Psoas muscle (tissue), 8 donors: ENCODE results near the gene ZNF728. TPM values are rescaled to one million over a fixed set of nuclear protein-coding genes. Genes with fewer than 3 reads are reported as not detected.

Experiments
- ATAC-seq, 4 donors: fragments of 200-7000 bp; cut with Tn5 transposase; one replicate each; pipeline ENCODE4 v1.9.1; 2020; ENCODE audit warnings: moderate library complexity in 3 of 4, mild to moderate bottlenecking in 2 of 4
- DNase-seq, 2 donors: peaks; one replicate each; pipeline ENCODE4 v3.0.0-alpha.2; 2020
- H3K27ac ChIP-seq: fragments of 200-600 bp; one replicate; pipeline ENCODE4 v1.8.0; 2022
- H3K27me3 ChIP-seq, 3 donors: fragments of 200-600 bp in 1 of 3; one replicate each; pipeline versions ENCODE4 v1.6.1 to v1.8.0; 2013 to 2022; ENCODE audit warnings: low read length in 2 of 3, mild to moderate bottlenecking in 2 of 3, moderate library complexity in 1 of 3; ENCODE audit not compliant: insufficient read depth in 3 of 3
- H3K36me3 ChIP-seq, 2 donors: fragments of 200-600 bp in 1 of 2; one replicate each; pipeline versions ENCODE4 v1.6.1 to v1.8.0; 2013 to 2022; ENCODE audit warnings: low read depth in 1 of 2, mild to moderate bottlenecking in 1 of 2, moderate library complexity in 1 of 2; ENCODE audit not compliant: insufficient read depth in 1 of 2
- H3K4me1 ChIP-seq: fragments of 200-600 bp; one replicate; pipeline ENCODE4 v1.8.0; 2022
- H3K4me3 ChIP-seq: fragments of 200-600 bp; one replicate; pipeline ENCODE4 v1.8.0; 2022; ENCODE audit warnings: mild to moderate bottlenecking
- H3K9me3 ChIP-seq: fragments of 200-600 bp; one replicate; pipeline ENCODE4 v1.8.0; 2022
- CTCF ChIP-seq: fragments of 200-600 bp; IDR thresholded peaks from one replicate; pipeline ENCODE4 v1.8.0; 2022; ENCODE audit warnings: antibody characterized with exemption
- WGBS, 3 donors: extraction: QIAGEN DNeasy Blood & Tissue Kit; methylation state at CpG; one replicate each; pipeline versions ENCODE4 v1.1.6 to v1.1.7; 2013; 5-methylcytosine and 5-hydroxymethylcytosine counted together
- intact Hi-C, 2 donors: fragments of 100-400 bp; cut with DNase I; formaldehyde crosslinking; loops; one replicate each; pipeline versions ENCODE4 v1.11.0 to v1.14.2; 2022
- long read RNA-seq, 2 donors: library from polyadenylated mRNA; unstranded; transcript quantifications; one replicate each; pipeline ENCODE4 v2.0.0, GENCODE V29; 2021
- polyA plus RNA-seq, 3 donors: library from polyadenylated mRNA; stranded (reverse); fragments of 200-250 nt; gene quantifications; one replicate each; pipeline ENCODE4 v1.2.3, GENCODE V29; 2013
- total RNA-seq, 4 donors: library from RNA; stranded (reverse); fragmentation: NEBNext Ultra II Directional in 2 of 4; extraction: Animal tissue kit (Norgen Biotek cat#: 25700) in 2 of 4; gene quantifications; one replicate each; pipeline versions ENCODE4 v1.2.1 to v1.2.4, GENCODE V29; 2021 to 2023
- donor health status: healthy with polysubstance abuse.
- donor health status: DM: no; HTN: no; CAD: no; lungs with moderate emphysema.
- donor health status: Bipolar disorder and iron deficiency.
- donor health status: healthy.
- donor health status: DM: yes; HTN: yes; CAD: no.
- donor health status: DM: no; HTN: no; CAD: no.
- donor health status: DM: no; HTN: no; CAD: no.
- donor health status: DM: yes; HTN: yes; CAD: no.

Gene ZNF728
- total RNA-seq (under 1 TPM; 0.11 to 0.51 (median 0.34) TPM), polyA plus RNA-seq (under 1 TPM in 1 of 3 donors, not detected in 2; 0.08 TPM)
- long read RNA-seq, donor 1, partial matches to known transcripts, result 0 of 2 reads
- long read RNA-seq, donor 1, other reads (novel, unspliced or antisense), result 1 of 2 reads
- long read RNA-seq, donor 2, result 0 reads

DNA sequence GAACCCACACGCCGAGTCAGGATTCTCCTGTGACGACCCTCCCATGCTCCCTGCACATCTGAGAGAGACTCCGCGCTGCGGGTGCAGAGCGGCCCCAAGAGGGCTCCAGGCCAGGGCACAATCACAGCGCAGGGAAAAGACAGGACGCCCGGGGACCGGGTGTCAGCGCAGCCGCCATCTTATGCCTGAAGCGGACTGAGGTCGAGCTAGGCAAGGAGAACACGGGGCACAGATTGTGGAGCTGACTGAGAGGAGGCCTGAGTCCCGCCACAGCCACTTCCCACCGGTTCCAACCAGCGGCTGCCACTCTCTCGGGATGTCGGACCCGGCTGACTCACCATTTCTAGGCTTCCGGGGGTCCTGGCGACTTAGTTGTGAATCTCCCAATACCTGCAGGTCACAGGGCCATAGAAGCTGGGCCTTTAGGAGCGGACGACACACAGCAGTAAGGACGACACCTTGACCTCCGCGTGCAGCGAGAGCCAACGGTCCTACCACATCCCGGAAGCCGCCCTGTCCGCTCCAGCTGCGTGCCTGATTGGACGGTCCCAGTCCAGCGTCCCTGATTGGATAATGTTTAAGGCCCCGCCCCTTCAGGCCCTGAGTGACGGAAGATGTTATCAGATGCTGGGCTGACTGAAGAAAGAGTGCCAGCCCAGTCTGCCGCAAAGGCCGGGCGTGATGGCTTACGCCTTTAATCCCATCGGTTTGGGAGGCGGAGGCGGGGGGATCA, at the start of gene ZNF728:
Gene ZNF728, minus strand, starts transcription at position 487 of the 733 bp plus-strand sequence. Its CDS starts 146 bp downstream, at position 341.
- H3K9me3 ChIP-seq, result no peaks in the 10 kb centered on the region
- H3K27ac ChIP-seq, result no peak within 1 kb of the TSS
- peak within 1 kb of the TSS; percentile 55 for H3K4me3 ChIP-seq
- H3K36me3 ChIP-seq, result no peaks in the 10 kb centered on the region
- peak; percentile 75 to 85 for DNase-seq
- WGBS, 3 donors, result 6 to 9% (median 8%) methylated on average over 46 of the region's 46 CpGs
- ATAC-seq, result peak in 3 of 4 donors; percentile 47 to 58 (median 47)
- intact Hi-C loops, result no loop called here
- H3K4me1 ChIP-seq, result no peaks in the 10 kb centered on the region
- no peaks in the 10 kb centered on the region for H3K27me3 ChIP-seq
- TF ChIP-seq CTCF, result no peak

GRCh38 chr19:23052349-23052748, 49.4 kb upstream of the ZNF728 start:
- intact Hi-C loops, result no loop called here
- DNase-seq, result no peak

GRCh38 chr19:23049256-23049655, 46.3 kb upstream of the ZNF728 start:
- H3K4me3 ChIP-seq, result no peak overlapping the region
- DNase-seq, result no peak
- no peaks in the 10 kb centered on the region for H3K4me1 ChIP-seq
- no peak for ATAC-seq
- H3K9me3 ChIP-seq, result no peaks in the 10 kb centered on the region
- no peak overlapping the region for H3K27ac ChIP-seq
- no peak for TF ChIP-seq CTCF
- intact Hi-C loops, result no loop called here
- H3K36me3 ChIP-seq, result no peaks in the 10 kb centered on the region
- WGBS, 3 donors, result 61 to 78% (median 74%) methylated on average over 4 of the region's 4 CpGs
- no peaks in the 10 kb centered on the region for H3K27me3 ChIP-seq

More at GRCh38 chr19:23052349-23052748, 49.4 kb upstream of the ZNF728 start:
- no peaks in the 10 kb centered on the region for H3K4me1 ChIP-seq
- no peak overlapping the region for H3K27ac ChIP-seq
- TF ChIP-seq CTCF, result no peak
- no peak overlapping the region for H3K4me3 ChIP-seq
- H3K9me3 ChIP-seq, result no peaks in the 10 kb centered on the region
- WGBS, 3 donors, result 38 to 63% (median 49%) methylated on average over 1 of the region's 1 CpG
- no peaks in the 10 kb centered on the region for H3K36me3 ChIP-seq
- ATAC-seq, result no peak
- H3K27me3 ChIP-seq, result no peaks in the 10 kb centered on the region

DNA sequence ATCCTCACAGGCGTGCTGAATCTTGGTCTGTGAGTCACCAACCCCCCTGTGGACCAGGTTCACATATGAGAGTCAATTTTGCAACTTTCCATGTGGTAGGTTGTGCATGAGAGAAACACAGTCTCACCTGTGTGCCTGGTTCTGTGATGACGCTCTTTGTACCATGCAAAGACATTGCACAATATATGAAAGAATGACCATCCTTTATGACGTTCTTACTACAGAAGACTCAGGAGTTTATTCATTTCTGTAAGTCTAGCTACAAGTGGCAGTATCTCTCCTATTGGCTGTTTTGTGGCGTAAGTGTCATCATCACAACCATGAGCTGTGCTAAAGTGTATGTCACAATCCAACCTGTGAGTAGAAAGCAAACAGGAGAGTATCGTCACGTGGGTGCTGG, 43.8 kb upstream of the ZNF728 start:
- no peak for DNase-seq
- no peaks in the 10 kb centered on the region for H3K36me3 ChIP-seq
- intact Hi-C loops, result no loop called here
- no peaks in the 10 kb centered on the region for H3K27me3 ChIP-seq
- H3K4me1 ChIP-seq, result no peaks in the 10 kb centered on the region
- TF ChIP-seq CTCF, result no peak
- WGBS, 3 donors, result 73 to 80% (median 74%) methylated on average over 6 of the region's 6 CpGs
- no peak for ATAC-seq
- H3K4me3 ChIP-seq, result no peak overlapping the region
- H3K9me3 ChIP-seq, result no peaks in the 10 kb centered on the region
- H3K27ac ChIP-seq, result no peak overlapping the region
